AG09309 (cell line): Measurements from ENCODE around the gene KRT3.
"Not testable (repeated sequence)": the region's sequence is repeated elsewhere in the genome, so short reads cannot be mapped to it uniquely, and the experiment has no call there.

Source experiments
- DNase-seq: peaks from one replicate; pipeline ENCODE4 v3.0.0-alpha.2; 2010; ENCODE audit warnings: low read depth
- H3K4me3 ChIP-seq: 2 replicates; pipeline ENCODE4 v1.5.1; 2011; ENCODE audit warnings: mild to moderate bottlenecking, low read depth, low read length, moderate library complexity; ENCODE audit not compliant: control insufficient read depth
- TF ChIP-seq, protein P1 (sequence below): IDR thresholded peaks from 2 replicates; pipeline ENCODE4 v1.5.1; 2011; ENCODE audit warnings: mild to moderate bottlenecking, low read depth, low read length, inconsistent platforms; ENCODE audit not compliant: insufficient read depth, control insufficient read depth; ENCODE audit errors: missing control alignments

KRT3 gene

DNA sequence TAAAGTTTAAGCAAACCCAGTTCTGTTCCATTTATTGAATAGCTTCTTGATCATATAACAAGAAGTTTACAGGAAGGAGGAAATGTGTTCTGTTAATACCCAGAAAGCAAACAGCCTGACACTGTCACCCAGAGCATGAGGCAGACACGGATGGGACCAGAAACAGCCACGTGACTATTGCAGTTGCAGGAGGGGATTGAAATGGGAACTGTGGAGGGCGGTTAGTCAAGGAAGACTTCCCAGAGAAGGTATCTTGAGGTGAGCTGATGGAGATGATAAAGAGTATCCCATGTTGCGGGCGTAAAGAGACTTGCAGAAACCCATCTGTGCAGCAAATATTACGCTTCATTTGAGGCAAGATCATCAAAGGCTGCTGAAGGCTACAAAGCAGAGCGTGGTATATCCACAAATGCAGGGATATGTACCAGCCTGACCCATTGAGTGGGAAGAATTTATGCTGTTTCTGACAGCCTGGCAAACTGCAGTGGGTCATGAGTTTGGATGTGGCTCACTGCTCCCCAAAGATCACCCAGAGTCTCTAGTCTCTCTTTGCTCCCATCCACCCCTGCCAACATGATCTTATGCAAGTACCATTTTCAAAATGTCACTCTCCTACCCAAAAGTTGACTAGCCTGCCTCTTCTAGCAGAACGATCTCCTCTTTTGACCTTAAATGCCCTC is 39.5 kb downstream of the KRT3 start:
- TF ChIP-seq, protein P1, sequence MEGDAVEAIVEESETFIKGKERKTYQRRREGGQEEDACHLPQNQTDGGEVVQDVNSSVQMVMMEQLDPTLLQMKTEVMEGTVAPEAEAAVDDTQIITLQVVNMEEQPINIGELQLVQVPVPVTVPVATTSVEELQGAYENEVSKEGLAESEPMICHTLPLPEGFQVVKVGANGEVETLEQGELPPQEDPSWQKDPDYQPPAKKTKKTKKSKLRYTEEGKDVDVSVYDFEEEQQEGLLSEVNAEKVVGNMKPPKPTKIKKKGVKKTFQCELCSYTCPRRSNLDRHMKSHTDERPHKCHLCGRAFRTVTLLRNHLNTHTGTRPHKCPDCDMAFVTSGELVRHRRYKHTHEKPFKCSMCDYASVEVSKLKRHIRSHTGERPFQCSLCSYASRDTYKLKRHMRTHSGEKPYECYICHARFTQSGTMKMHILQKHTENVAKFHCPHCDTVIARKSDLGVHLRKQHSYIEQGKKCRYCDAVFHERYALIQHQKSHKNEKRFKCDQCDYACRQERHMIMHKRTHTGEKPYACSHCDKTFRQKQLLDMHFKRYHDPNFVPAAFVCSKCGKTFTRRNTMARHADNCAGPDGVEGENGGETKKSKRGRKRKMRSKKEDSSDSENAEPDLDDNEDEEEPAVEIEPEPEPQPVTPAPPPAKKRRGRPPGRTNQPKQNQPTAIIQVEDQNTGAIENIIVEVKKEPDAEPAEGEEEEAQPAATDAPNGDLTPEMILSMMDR = no peak
- H3K4me3 ChIP-seq = no peak overlapping the region
- no peak for DNase-seq

DNA sequence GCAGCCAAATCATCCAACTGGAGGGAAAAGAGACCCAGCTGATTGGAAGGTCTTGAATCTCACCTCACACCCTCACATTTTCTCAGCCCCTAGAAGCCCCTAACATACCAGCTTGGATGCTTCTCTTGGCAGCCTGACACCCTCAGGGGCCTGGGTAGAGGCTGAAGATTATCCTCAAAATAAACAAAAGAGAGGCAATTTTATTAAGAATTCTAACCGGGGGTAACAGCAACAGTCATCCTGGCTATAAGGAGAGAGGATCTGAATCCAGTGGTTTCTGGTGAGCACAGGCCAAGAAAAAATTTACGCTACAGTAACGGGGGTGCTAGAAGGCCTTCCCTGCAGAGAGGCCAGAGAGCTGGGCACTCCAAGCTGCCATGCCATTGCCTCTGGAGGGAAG is 40.4 kb downstream of the KRT3 start:
- TF ChIP-seq, protein P1 = no peak
- no peak overlapping the region for H3K4me3 ChIP-seq
- no peak for DNase-seq

DNA sequence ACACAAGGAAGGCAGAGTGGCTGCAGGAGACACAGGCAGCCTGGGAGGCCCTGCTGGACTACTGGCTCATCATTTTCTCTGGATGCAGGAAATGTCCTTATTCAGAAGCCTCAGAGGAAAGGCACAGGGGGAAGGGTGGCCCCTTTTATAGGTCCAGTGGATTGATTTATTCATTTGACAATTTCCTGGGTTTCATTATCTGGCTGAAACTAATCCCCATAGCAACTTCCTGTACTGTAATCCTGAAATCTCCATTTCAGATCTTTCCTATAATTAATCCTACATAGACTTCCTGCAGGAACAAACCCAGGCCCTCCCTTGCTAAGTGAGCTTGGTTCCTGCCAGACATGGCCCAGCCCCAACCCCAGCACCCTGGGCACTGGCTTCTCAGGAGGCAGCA is 41.8 kb downstream of the KRT3 start:
- TF ChIP-seq, protein P1 = no peak
- no peak for DNase-seq

DNA sequence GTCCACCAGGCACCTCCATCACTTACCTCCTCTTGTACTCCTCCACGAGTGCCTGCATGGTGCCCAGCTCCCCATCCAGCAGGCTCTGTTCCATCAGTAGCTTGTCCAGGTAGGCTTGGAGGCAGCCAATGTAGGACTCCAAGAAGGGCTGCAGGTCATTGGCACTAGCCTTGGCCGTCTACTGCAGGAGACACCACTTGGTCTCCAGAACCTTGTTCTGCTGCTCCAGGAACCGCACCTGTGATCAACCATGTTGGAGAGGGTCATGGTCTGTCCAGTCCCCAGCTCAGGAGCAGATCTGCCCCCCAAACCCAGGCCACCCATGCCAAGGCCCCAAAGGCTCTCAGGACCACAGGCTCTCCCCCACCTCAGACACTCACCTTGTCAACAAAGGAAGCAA is 42.6 kb downstream of the KRT3 start:
- DNase-seq = no peak
- TF ChIP-seq, protein P1 = no peak
- no peak overlapping the region for H3K4me3 ChIP-seq

More for the DNA sequence above, 41.8 kb downstream of the KRT3 start:
- H3K4me3 ChIP-seq = no peak overlapping the region

DNA sequence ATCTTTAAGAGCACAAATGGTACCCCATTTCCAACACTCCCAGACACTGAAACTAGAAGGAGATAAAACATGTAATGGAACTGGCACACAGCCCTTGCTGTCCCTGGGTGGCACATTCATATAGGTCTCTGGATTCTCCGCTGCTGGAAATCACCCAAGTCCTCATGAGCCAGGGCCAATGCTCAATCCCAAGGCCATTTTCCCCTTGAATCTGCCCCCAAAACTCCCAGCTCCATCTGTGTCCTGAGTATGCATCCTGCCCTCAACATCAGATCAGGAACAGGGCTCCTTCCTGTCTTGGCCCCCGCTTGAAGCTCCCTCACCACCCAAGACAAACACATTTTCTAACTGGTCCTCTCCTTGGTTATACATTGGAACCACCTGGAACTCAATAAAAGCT is 43.4 kb downstream of the KRT3 start:
- TF ChIP-seq, protein P1 = no peak
- DNase-seq = no peak
- no peak overlapping the region for H3K4me3 ChIP-seq

DNA sequence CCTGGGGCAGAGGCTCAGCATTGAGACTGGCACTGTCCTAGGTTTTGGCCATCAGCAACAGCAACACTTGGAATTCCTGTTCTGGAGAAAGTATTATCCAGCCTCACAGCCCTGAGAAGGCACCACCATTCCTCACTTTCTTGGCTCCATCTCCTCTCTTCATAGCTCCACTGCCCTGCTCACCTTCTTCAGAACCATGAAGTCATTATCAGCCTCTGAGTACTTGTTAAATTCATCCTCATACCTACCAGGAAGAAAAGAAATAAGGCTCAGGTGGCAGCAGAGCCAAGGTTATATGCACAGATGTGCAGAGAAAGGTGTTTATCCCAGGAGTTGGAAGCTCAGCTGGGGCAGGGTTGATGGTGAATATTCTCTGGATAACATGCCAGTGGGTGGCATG is 44.1 kb downstream of the KRT3 start:
- DNase-seq = no peak
- H3K4me3 ChIP-seq = no peak overlapping the region
- TF ChIP-seq, protein P1 = no peak

DNA sequence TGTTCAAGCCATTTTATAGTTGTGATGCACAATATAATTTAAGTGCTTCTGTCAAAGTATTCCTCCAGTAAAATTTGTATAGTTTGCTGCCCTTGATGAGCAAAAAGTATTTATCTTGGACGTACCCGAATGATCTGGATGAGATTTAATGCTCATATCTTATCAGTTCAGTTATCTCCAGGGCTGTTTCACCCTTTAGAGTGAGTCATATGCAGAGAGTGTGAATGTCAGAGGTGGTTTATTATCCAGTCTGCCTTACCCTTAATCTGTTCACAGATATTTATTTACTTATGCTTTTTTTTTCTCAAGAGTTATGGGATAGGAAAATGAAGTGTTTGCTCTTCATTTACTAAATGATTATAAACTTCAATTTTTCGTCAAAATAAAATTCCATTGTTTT is 45.4 kb downstream of the KRT3 start:
- H3K4me3 ChIP-seq, DNase-seq: not testable (repeated sequence)
